Esophagus squamous epithelium (tissue), 5 donors: Measurements from ENCODE around the gene BBX. TPM values are rescaled to one million over a fixed set of nuclear protein-coding genes. Genes with fewer than 3 reads are reported as not detected.

Source experiments
- DNase-seq: peaks from one replicate; lab custom pipeline; 2025; lab: John Stamatoyannopoulos, UW
- H3K27ac ChIP-seq, 4 donors: fragments of 200-600 bp; sonication (generic); one replicate each; pipeline ENCODE4 v1.5.1; 2016 to 2019; ENCODE audit warnings: mild to moderate bottlenecking in 1 of 4
- H3K27me3 ChIP-seq, 4 donors: fragments of 200-600 bp; sonication (generic); 1 replicate in 3 of 4; 2 replicates in 1 of 4; pipeline versions ENCODE4 v1.5.1 to v1.6.0; 2017 to 2021; ENCODE audit warnings: antibody characterized with exemption in 1 of 4
- H3K36me3 ChIP-seq, 3 donors: fragments of 200-600 bp; sonication (generic); one replicate each; pipeline ENCODE4 v1.5.1; 2016 to 2019
- H3K4me1 ChIP-seq, 3 donors: fragments of 200-600 bp; sonication (generic); one replicate each; pipeline ENCODE4 v1.5.1; 2017 to 2019
- H3K4me3 ChIP-seq, 4 donors: fragments of 200-600 bp; sonication (generic); 1 replicate in 3 of 4; 2 replicates in 1 of 4; pipeline ENCODE4 v1.5.1; 2016 to 2019; ENCODE audit warnings: mild to moderate bottlenecking in 2 of 4, moderate library complexity in 1 of 4
- H3K9me3 ChIP-seq, 3 donors: fragments of 200-600 bp; sonication (generic); one replicate each; pipeline ENCODE4 v1.5.1; 2016 to 2019
- CTCF ChIP-seq, 6 experiments: fragments of 450-650 bp in 4 of 6; fragments of 200-600 bp in 2 of 6; sonication (generic) in 2 of 6; IDR thresholded peaks; one replicate each; pipeline ENCODE4 v1.5.1; 2016 to 2019; ENCODE audit warnings: antibody characterized with exemption in 6 of 6, mild to moderate bottlenecking in 4 of 6, moderate library complexity in 4 of 6
- POLR2A ChIP-seq, 4 donors: fragments of 450-650 bp; IDR thresholded peaks; one replicate each; pipeline ENCODE4 v1.6.1; 2017; ENCODE audit warnings: antibody characterized with exemption in 4 of 4, mild to moderate bottlenecking in 4 of 4, moderate library complexity in 3 of 4
- WGBS, 2 donors: methylation state at CpG; one replicate each; pipeline ENCODE4 v1.1.5; 2018; 5-methylcytosine and 5-hydroxymethylcytosine counted together
- intact Hi-C: fragments of 100-400 bp; cut with DNase I; formaldehyde crosslinking; loops from one replicate; pipeline ENCODE4 v1.15.0; 2022
- total RNA-seq, 4 donors: library from RNA; depleted of rRNA; stranded (reverse); fragments of >200 nt; gene quantifications; one replicate each; pipeline ENCODE4 v1.1.0, GENCODE V29; 2016
- donor health status: DM: yes; HTN: yes; CAD: no.

Gene BBX
- total RNA-seq, 4 donors from 2014 or later, result 12.5 to 49.5 (median 35.8) TPM

- Histone ChIP-seq H3K9me3 (no peaks in the 10 kb centered on the region), H3K27me3 (no peaks in the 10 kb centered on the region), H3K36me3 (peaks cover 0 to 38% (median 0%) of the 10 kb centered on the region in 3 donors), H3K27ac (no peak overlapping the region), H3K4me3 (no peak overlapping the region), H3K4me1 (no peaks in the 10 kb centered on the region)
- 92 to 97% methylated on average over 6 of the region's 6 CpGs for WGBS, 2 donors
- DNase-seq, result no peak
- TF ChIP-seq CTCF (IDR thresholded peaks at IDR 0.05) (no peak), POLR2A (IDR thresholded peaks at IDR 0.05) (no peak)
- intact Hi-C loops, result no loop called here
These were observed 249.3 kb downstream of the BBX start for GRCh38 chr3:107772016-107772415.

- intact Hi-C loops, result no loop called here
- Histone ChIP-seq H3K27me3 (no peaks in the 10 kb centered on the region), H3K9me3 (no peaks in the 10 kb centered on the region), H3K4me1 (no peaks in the 10 kb centered on the region), H3K4me3 (no peak overlapping the region), H3K27ac (no peak overlapping the region), H3K36me3 (peaks cover 0 to 76% (median 0%) of the 10 kb centered on the region in 3 donors)
- 85 to 100% methylated on average over 1 of the region's 1 CpG for WGBS, 2 donors
- no peak for DNase-seq
- TF ChIP-seq POLR2A (IDR thresholded peaks at IDR 0.05) (no peak), CTCF (IDR thresholded peaks at IDR 0.05) (no peak)
These were observed 253.2 kb downstream of the BBX start for GRCh38 chr3:107775974-107776373.

- Histone ChIP-seq H3K9me3 (no peaks in the 10 kb centered on the region), H3K4me3 (no peak overlapping the region), H3K27me3 (no peaks in the 10 kb centered on the region), H3K27ac (no peak overlapping the region), H3K4me1 (no peaks in the 10 kb centered on the region), H3K36me3 (peaks cover 0 to 75% (median 0%) of the 10 kb centered on the region in 3 donors)
- intact Hi-C loops, result no loop called here
- WGBS, 2 donors, result 77 to 87% methylated on average over 1 of the region's 1 CpG
- DNase-seq, result no peak
- no peak for TF ChIP-seq CTCF (IDR thresholded peaks at IDR 0.05)
- TF ChIP-seq POLR2A (IDR thresholded peaks at IDR 0.05), result no peak
These were observed 258.5 kb downstream of the BBX start for GRCh38 chr3:107781253-107781652.

- H3K4me1 ChIP-seq, result no peaks in the 10 kb centered on the region
- H3K27me3 ChIP-seq, result no peaks in the 10 kb centered on the region
- no peak for DNase-seq
- TF ChIP-seq CTCF (IDR thresholded peaks at IDR 0.05) (no peak), POLR2A (IDR thresholded peaks at IDR 0.05) (no peak)
- 87 to 88% methylated on average over 2 of the region's 2 CpGs for WGBS, 2 donors
- intact Hi-C loops, result no loop called here
- H3K27ac ChIP-seq, result no peak overlapping the region
- H3K36me3 ChIP-seq, result peaks cover 0 to 71% (median 0%) of the 10 kb centered on the region in 3 donors
- no peaks in the 10 kb centered on the region for H3K9me3 ChIP-seq
- no peak overlapping the region for H3K4me3 ChIP-seq
These were observed 259.3 kb downstream of the BBX start for GRCh38 chr3:107782054-107782453.

- Histone ChIP-seq H3K27me3 (no peaks in the 10 kb centered on the region), H3K4me1 (no peaks in the 10 kb centered on the region), H3K36me3 (peaks cover 0 to 67% (median 0%) of the 10 kb centered on the region in 3 donors), H3K9me3 (no peaks in the 10 kb centered on the region), H3K4me3 (no peak overlapping the region), H3K27ac (no peak overlapping the region)
- intact Hi-C loops, result no loop called here
- no peak for DNase-seq
- WGBS, 2 donors, result 88 to 90% methylated on average over 6 of the region's 6 CpGs
- TF ChIP-seq POLR2A (IDR thresholded peaks at IDR 0.05) (no peak), CTCF (IDR thresholded peaks at IDR 0.05) (no peak)
These were observed 267.9 kb downstream of the BBX start for GRCh38 chr3:107790612-107791011.
